Measurements from ENCODE around the gene STAU1. TPM values are rescaled to one million over a fixed set of nuclear protein-coding genes. Genes with fewer than 3 reads are reported as not detected.
"Not testable (repeated sequence)": the region's sequence is repeated elsewhere in the genome, so short reads cannot be mapped to it uniquely, and the experiment has no call there.

Gene STAU1
- total RNA-seq, 1 donor from 2014 or later = 73.7 TPM

GRCh38 chr20:49219091-49219923 lies 31.2 kb upstream of the STAU1 start, which contains the start of gene DDX27:
DDX27 (plus strand) TSS chr20:49219416; CDS start chr20:49219449, 33 bp downstream.
- Mint-ChIP-seq H3K4me3 (peak within 1 kb of the TSS; percentile 94), H3K4me1 (peaks cover 18% of the 10 kb centered on the region), H3K27me3 (peaks cover 4% of the 10 kb centered on the region), H3K9me3 (no peaks in the 10 kb centered on the region), H3K27ac (peak within 1 kb of the TSS; percentile 97), H3K36me3 (ENCODE audit: low read depth) (peaks cover 30% of the 10 kb centered on the region)
- intact Hi-C loops (cut with micrococcal nuclease) = loop anchor here (1.0 to 10.0 kb wide), 4 partner anchors 32 to 173 kb away; partner anchors contain the start of gene CSE1L
- peak; percentile 99 for DNase-seq

- H3K9me3 Mint-ChIP-seq, H3K27me3 Mint-ChIP-seq: not testable (repeated sequence)
- intact Hi-C loops (cut with micrococcal nuclease) = loop anchor here (1.0 to 10.0 kb wide), 4 partner anchors 31 to 172 kb away; partner anchors contain the start of gene CSE1L
- Mint-ChIP-seq H3K4me1 (peaks cover 18% of the 10 kb centered on the region), H3K36me3 (ENCODE audit: low read depth) (peaks cover 27% of the 10 kb centered on the region), H3K27ac (peak overlapping the region; percentile 97), H3K4me3 (peak overlapping the region; percentile 94)
- DNase-seq = peak; percentile 74
Measured at GRCh38 chr20:49218739-49219090, 30.6 kb upstream of the STAU1 start.

GRCh38 chr20:49216991-49217578 lies 29.0 kb upstream of the STAU1 start:
- Mint-ChIP-seq H3K36me3 (ENCODE audit: low read depth) (peaks cover 19% of the 10 kb centered on the region), H3K4me1 (peaks cover 18% of the 10 kb centered on the region), H3K27me3 (peaks cover 4% of the 10 kb centered on the region), H3K9me3 (no peaks in the 10 kb centered on the region), H3K27ac (peak overlapping the region; percentile 5), H3K4me3 (peak overlapping the region; percentile 60)
- intact Hi-C loops (cut with micrococcal nuclease) = loop anchor here (1.0 to 10.0 kb wide), 2 partner anchors 52 to 84 kb away; no protein-coding TSS in a partner anchor
- DNase-seq = peak; percentile 97

- Mint-ChIP-seq H3K27ac (no peak overlapping the region), H3K4me1 (peaks cover 12% of the 10 kb centered on the region), H3K9me3 (peaks cover 3% of the 10 kb centered on the region), H3K4me3 (no peak overlapping the region), H3K27me3 (peaks cover 4% of the 10 kb centered on the region), H3K36me3 (ENCODE audit: low read depth) (peaks cover 6% of the 10 kb centered on the region)
- intact Hi-C loops (cut with micrococcal nuclease) = loop anchor here (10.0 kb wide), 1 partner anchor 50 kb away; no protein-coding TSS in a partner anchor
- no peak for DNase-seq
Measured at GRCh38 chr20:49215232-49215631, 27.1 kb upstream of the STAU1 start.

- peaks cover 2% of the 10 kb centered on the region for H3K36me3 Mint-ChIP-seq (ENCODE audit: low read depth)
Measured at GRCh38 chr20:49214571-49214970, 26.4 kb upstream of the STAU1 start.

GRCh38 chr20:49210757-49211110 lies 22.6 kb upstream of the STAU1 start:
- no peak overlapping the region for H3K4me3 Mint-ChIP-seq

More at GRCh38 chr20:49214571-49214970, 26.4 kb upstream of the STAU1 start:
- Mint-ChIP-seq H3K27ac (no peak overlapping the region), H3K9me3 (peaks cover 6% of the 10 kb centered on the region), H3K27me3 (peaks cover 4% of the 10 kb centered on the region), H3K4me1 (peaks cover 7% of the 10 kb centered on the region), H3K4me3 (no peak overlapping the region)
- intact Hi-C loops (cut with micrococcal nuclease) = loop anchor here (10.0 kb wide), 1 partner anchor 50 kb away; no protein-coding TSS in a partner anchor
- DNase-seq = no peak

GRCh38 chr20:49210101-49210756 lies 22.1 kb upstream of the STAU1 start:
- H3K4me1 Mint-ChIP-seq = no peaks in the 10 kb centered on the region
- DNase-seq = no peak
- peaks cover 6% of the 10 kb centered on the region for H3K9me3 Mint-ChIP-seq
- H3K27me3 Mint-ChIP-seq = peaks cover 1% of the 10 kb centered on the region
- no peaks in the 10 kb centered on the region for H3K36me3 Mint-ChIP-seq (ENCODE audit: low read depth)
- intact Hi-C loops (cut with micrococcal nuclease) = loop anchor here (10.0 kb wide), 1 partner anchor 45 kb away; no protein-coding TSS in a partner anchor
- no peak overlapping the region for H3K4me3 Mint-ChIP-seq
- H3K27ac Mint-ChIP-seq = no peak overlapping the region

More at GRCh38 chr20:49210757-49211110, 22.6 kb upstream of the STAU1 start:
- Mint-ChIP-seq H3K4me1 (no peaks in the 10 kb centered on the region), H3K27me3 (peaks cover 2% of the 10 kb centered on the region), H3K9me3 (peaks cover 6% of the 10 kb centered on the region), H3K36me3 (ENCODE audit: low read depth) (no peaks in the 10 kb centered on the region), H3K27ac (no peak overlapping the region)
- no peak for DNase-seq
- intact Hi-C loops (cut with micrococcal nuclease) = loop anchor here (10.0 kb wide), 1 partner anchor 46 kb away; no protein-coding TSS in a partner anchor

GRCh38 chr20:49207076-49207475 lies 18.9 kb upstream of the STAU1 start:
- DNase-seq = no peak
- intact Hi-C loops (cut with micrococcal nuclease) = no loop called here
- Mint-ChIP-seq H3K36me3 (ENCODE audit: low read depth) (no peaks in the 10 kb centered on the region), H3K27me3 (no peaks in the 10 kb centered on the region), H3K9me3 (peaks cover 6% of the 10 kb centered on the region), H3K4me3 (no peak overlapping the region), H3K4me1 (no peaks in the 10 kb centered on the region), H3K27ac (no peak overlapping the region)

- Mint-ChIP-seq H3K4me1 (no peaks in the 10 kb centered on the region), H3K36me3 (ENCODE audit: low read depth) (no peaks in the 10 kb centered on the region), H3K27ac (no peak overlapping the region), H3K9me3 (no peaks in the 10 kb centered on the region), H3K4me3 (no peak overlapping the region), H3K27me3 (no peaks in the 10 kb centered on the region)
- no peak for DNase-seq
- intact Hi-C loops (cut with micrococcal nuclease) = no loop called here
Measured at GRCh38 chr20:49203746-49204145, 15.6 kb upstream of the STAU1 start.

GRCh38 chr20:49203011-49203410 lies 14.9 kb upstream of the STAU1 start:
- H3K27ac Mint-ChIP-seq = no peak overlapping the region
- no peaks in the 10 kb centered on the region for H3K4me1 Mint-ChIP-seq
- no peaks in the 10 kb centered on the region for H3K9me3 Mint-ChIP-seq
- intact Hi-C loops (cut with micrococcal nuclease) = no loop called here
- no peaks in the 10 kb centered on the region for H3K36me3 Mint-ChIP-seq (ENCODE audit: low read depth)
- no peak overlapping the region for H3K4me3 Mint-ChIP-seq
- no peaks in the 10 kb centered on the region for H3K27me3 Mint-ChIP-seq
- no peak for DNase-seq

- Mint-ChIP-seq H3K36me3 (ENCODE audit: low read depth) (no peaks in the 10 kb centered on the region), H3K4me3 (no peak overlapping the region), H3K4me1 (no peaks in the 10 kb centered on the region), H3K27me3 (no peaks in the 10 kb centered on the region), H3K27ac (no peak overlapping the region), H3K9me3 (no peaks in the 10 kb centered on the region)
- intact Hi-C loops (cut with micrococcal nuclease) = no loop called here
- no peak for DNase-seq
Measured at GRCh38 chr20:49199729-49200293, 11.7 kb upstream of the STAU1 start.

- H3K9me3 Mint-ChIP-seq; DNase-seq; H3K27me3 Mint-ChIP-seq; intact Hi-C loops (cut with micrococcal nuclease); H3K36me3 Mint-ChIP-seq (ENCODE audit: low read depth); H3K27ac Mint-ChIP-seq; H3K4me1 Mint-ChIP-seq; H3K4me3 Mint-ChIP-seq: not testable (repeated sequence)
Measured at GRCh38 chr20:49192944-49193518, 4.9 kb upstream of the STAU1 start.

- Mint-ChIP-seq H3K27ac (peak overlapping the region; percentile 84), H3K36me3 (ENCODE audit: low read depth) (peaks cover 22% of the 10 kb centered on the region), H3K9me3 (no peaks in the 10 kb centered on the region), H3K27me3 (peaks cover 3% of the 10 kb centered on the region), H3K4me1 (peaks cover 42% of the 10 kb centered on the region), H3K4me3 (peak overlapping the region; percentile 95)
- peak; percentile 76 for DNase-seq
- intact Hi-C loops (cut with micrococcal nuclease) = loop anchor here (1.0 to 5.0 kb wide), 4 partner anchors 21 to 91 kb away; partner anchors contain the start of genes DDX27 and ZNFX1
Measured at GRCh38 chr20:49187330-49187850, 744 bp downstream of the STAU1 start.
